ENCODE measurements around the gene CPNE2.

CPNE2 gene

DNA sequence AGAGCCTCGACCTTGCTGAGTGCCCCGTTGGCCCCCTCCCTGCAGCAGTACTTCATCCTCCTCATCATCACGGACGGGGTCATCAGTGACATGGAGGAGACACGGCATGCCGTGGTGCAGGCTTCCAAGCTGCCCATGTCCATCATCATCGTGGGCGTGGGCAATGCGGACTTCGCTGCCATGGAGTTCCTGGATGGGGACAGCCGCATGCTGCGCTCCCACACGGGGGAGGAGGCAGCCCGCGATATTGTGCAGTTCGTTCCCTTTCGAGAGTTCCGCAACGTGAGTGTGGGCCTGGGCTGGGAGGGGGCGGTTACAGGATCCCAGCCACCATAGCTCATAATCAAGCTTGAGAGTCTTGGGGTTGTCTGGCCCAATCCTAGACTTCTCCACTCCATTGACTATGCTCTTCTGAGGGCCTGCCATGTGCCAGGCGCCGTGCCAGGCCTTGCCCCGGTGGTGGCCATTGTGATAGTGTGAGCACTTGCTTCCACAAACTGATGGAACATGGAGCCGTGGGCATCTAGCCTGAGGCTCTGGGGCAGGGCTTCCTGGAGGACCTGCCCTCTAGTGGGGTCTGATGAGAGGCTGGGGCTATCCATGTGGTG is 53.8 kb downstream of the CPNE2 start:
- Histone ChIP-seq H3K4me1 (ENCODE audit: control insufficient read depth in 2 of 2, insufficient read depth in 1 of 2, low read depth in 1 of 2, low read length in 2 of 2) (peaks cover 23 to 52% of the 10 kb centered on the region in 2 donors), H3K14ac (ENCODE audit: low read length) (no peak overlapping the region), H3K79me1 (ENCODE audit: low read depth, low read length) (no peaks in the 10 kb centered on the region), H2BK120ac (ENCODE audit: low read depth, low read length) (no peak overlapping the region), H3K4me3 (ENCODE audit: low read length in 2 of 2) (no peak overlapping the region), H2BK15ac (ENCODE audit: low read length) (no peak overlapping the region), H3K4ac (ENCODE audit: low read length) (no peak overlapping the region), H3K18ac (ENCODE audit: low read length) (peak overlapping the region; percentile 29), H2BK5ac (ENCODE audit: low read length) (no peak overlapping the region), H3K36me3 (replicated peaks in 1 of 2; ENCODE audit: control insufficient read depth in 2 of 2, insufficient read depth in 2 of 2, low read length in 2 of 2) (peaks cover 2 to 49% of the 10 kb centered on the region in 2 donors), H2AK5ac (ENCODE audit: low read depth, low read length) (peak overlapping the region; percentile 34), H3K9me3 (replicated peaks in 1 of 2; ENCODE audit: control insufficient read depth in 2 of 2, insufficient read depth in 1 of 2, low read depth in 1 of 2, low read length in 2 of 2) (no peaks in the 10 kb centered on the region), H4K8ac (ENCODE audit: low read depth, low read length) (no peak overlapping the region), H3K27me3 (ENCODE audit: control insufficient read depth in 3 of 3, insufficient read depth in 3 of 3, low read depth in 1 of 3, low read length in 3 of 3) (no peaks in the 10 kb centered on the region), H3K4me2 (ENCODE audit: insufficient read depth, low read length, poor library complexity, severe bottlenecking) (no peak overlapping the region), H3K9ac (ENCODE audit: low read depth, low read length, poor library complexity) (no peak overlapping the region), H3K23ac (ENCODE audit: low read depth, low read length, poor library complexity) (no peak overlapping the region), H2AFZ (ENCODE audit: low read length) (no peak overlapping the region), H3K27ac (replicated peaks; ENCODE audit: low read length) (no peak overlapping the region), H4K91ac (ENCODE audit: low read depth, low read length, poor library complexity) (no peak overlapping the region), H2BK12ac (ENCODE audit: low read length) (no peak overlapping the region)
- WGBS, 2 donors (ENCODE audit: extremely low coverage in 2 of 2, insufficient read length in 2 of 2, insufficient replicate concordance in 1 of 2): no CpG with 5 or more reads among the region's 24 CpGs
- no peak for DNase-seq (ENCODE audit: low spot score)

DNA sequence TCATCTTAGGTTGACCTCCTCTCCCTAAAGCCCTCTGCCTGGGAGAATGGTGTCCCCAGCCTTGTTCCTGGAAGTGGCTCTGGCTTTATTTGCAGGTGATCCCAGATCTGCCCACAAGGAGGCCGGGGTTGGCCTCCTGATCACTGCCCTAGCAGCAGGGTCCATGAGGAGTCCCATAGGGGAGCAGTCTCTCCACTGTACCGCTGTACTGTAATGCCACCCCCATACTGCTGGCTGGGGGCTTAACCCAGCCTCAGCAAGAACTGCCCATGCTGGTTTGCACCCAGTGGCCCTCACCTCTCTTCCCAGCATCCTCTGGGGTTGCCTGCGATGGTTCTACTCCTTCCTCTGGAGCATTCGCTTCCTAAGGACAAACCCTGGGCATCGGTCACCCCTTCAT is 54.4 kb downstream of the CPNE2 start:
- H3K4me2 ChIP-seq (ENCODE audit: insufficient read depth, low read length, poor library complexity, severe bottlenecking): no peak overlapping the region
- no peak overlapping the region for H3K23ac ChIP-seq (ENCODE audit: low read depth, low read length, poor library complexity)
- H3K79me1 ChIP-seq (ENCODE audit: low read depth, low read length): no peaks in the 10 kb centered on the region
- no peak overlapping the region for H3K14ac ChIP-seq (ENCODE audit: low read length)
- no peak overlapping the region for H2AFZ ChIP-seq (ENCODE audit: low read length)
- H3K4me3 ChIP-seq (ENCODE audit: low read length in 2 of 2): no peak overlapping the region
- H2AK5ac ChIP-seq (ENCODE audit: low read depth, low read length): peak overlapping the region; percentile 34
- no peak overlapping the region for H4K91ac ChIP-seq (ENCODE audit: low read depth, low read length, poor library complexity)
- H3K36me3 ChIP-seq (replicated peaks in 1 of 2; ENCODE audit: control insufficient read depth in 2 of 2, insufficient read depth in 2 of 2, low read length in 2 of 2): peaks cover 2 to 50% of the 10 kb centered on the region in 2 donors
- no peak overlapping the region for H2BK15ac ChIP-seq (ENCODE audit: low read length)
- H3K4ac ChIP-seq (ENCODE audit: low read length): no peak overlapping the region
- no peak for DNase-seq (ENCODE audit: low spot score)
- H4K8ac ChIP-seq (ENCODE audit: low read depth, low read length): no peak overlapping the region
- no peak overlapping the region for H3K27ac ChIP-seq (replicated peaks; ENCODE audit: low read length)
- no CpG with 5 or more reads among the region's 5 CpGs for WGBS, 2 donors (ENCODE audit: extremely low coverage in 2 of 2, insufficient read length in 2 of 2, insufficient replicate concordance in 1 of 2)
- H3K9ac ChIP-seq (ENCODE audit: low read depth, low read length, poor library complexity): no peak overlapping the region
- peak overlapping the region; percentile 15 for H3K18ac ChIP-seq (ENCODE audit: low read length)
- H2BK5ac ChIP-seq (ENCODE audit: low read length): no peak overlapping the region
- H2BK120ac ChIP-seq (ENCODE audit: low read depth, low read length): no peak overlapping the region
- no peak overlapping the region for H2BK12ac ChIP-seq (ENCODE audit: low read length)
- H3K4me1 ChIP-seq (ENCODE audit: control insufficient read depth in 2 of 2, insufficient read depth in 1 of 2, low read depth in 1 of 2, low read length in 2 of 2): peaks cover 25 to 52% of the 10 kb centered on the region in 2 donors
- H3K27me3 ChIP-seq (ENCODE audit: control insufficient read depth in 3 of 3, insufficient read depth in 3 of 3, low read depth in 1 of 3, low read length in 3 of 3): no peaks in the 10 kb centered on the region
- H3K9me3 ChIP-seq (replicated peaks in 1 of 2; ENCODE audit: control insufficient read depth in 2 of 2, insufficient read depth in 1 of 2, low read depth in 1 of 2, low read length in 2 of 2): no peaks in the 10 kb centered on the region

DNA sequence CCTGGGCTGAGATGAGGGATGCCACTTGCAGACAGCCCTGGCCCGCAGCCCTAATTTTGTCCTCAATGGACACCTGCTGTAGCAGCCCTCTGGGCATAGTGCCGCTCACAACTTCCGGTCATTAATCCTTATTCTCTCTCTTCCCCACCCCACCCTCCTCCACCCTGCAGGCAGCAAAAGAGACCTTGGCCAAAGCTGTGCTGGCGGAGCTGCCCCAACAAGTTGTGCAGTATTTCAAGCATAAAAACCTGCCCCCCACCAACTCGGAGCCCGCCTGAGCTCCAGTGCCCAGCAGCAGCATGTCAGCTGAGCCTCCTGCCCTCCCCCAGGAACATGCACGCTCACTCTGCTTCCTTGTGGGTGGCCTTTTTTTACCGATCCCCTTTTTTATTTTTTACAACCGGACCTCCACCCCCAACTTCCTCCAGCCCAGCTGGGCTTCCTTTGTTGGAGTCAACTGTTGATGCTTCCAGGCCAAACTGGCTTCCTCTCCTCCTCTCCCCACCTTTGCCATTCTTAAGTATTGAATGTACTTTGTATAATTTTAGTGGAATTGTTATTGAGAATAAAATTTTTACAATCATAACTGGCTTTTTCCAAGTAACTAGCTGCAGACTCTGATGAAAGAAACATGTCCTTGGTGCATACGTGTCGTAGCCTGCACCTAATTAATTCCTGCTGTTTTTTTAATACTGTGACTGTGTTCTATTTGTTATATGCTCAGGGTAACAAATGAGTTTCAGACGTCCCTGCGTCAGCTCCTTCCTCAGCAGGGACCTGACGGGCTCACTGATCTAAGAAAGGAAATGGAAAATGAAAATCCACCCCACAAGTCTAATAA is 55.2 kb downstream of the CPNE2 start:
- Histone ChIP-seq H4K91ac (ENCODE audit: low read depth, low read length, poor library complexity) (no peak overlapping the region), H3K9ac (ENCODE audit: low read depth, low read length, poor library complexity) (no peak overlapping the region), H2BK120ac (ENCODE audit: low read depth, low read length) (no peak overlapping the region), H2BK5ac (ENCODE audit: low read length) (no peak overlapping the region), H3K4me3 (ENCODE audit: low read length in 2 of 2) (no peak overlapping the region), H3K79me1 (ENCODE audit: low read depth, low read length) (no peaks in the 10 kb centered on the region), H3K36me3 (replicated peaks in 1 of 2; ENCODE audit: control insufficient read depth in 2 of 2, insufficient read depth in 2 of 2, low read length in 2 of 2) (peaks cover 7 to 57% of the 10 kb centered on the region in 2 donors), H2AK5ac (ENCODE audit: low read depth, low read length) (peak overlapping the region; percentile 34), H3K27me3 (ENCODE audit: control insufficient read depth in 3 of 3, insufficient read depth in 3 of 3, low read depth in 1 of 3, low read length in 3 of 3) (no peaks in the 10 kb centered on the region), H2BK15ac (ENCODE audit: low read length) (no peak overlapping the region), H3K4ac (ENCODE audit: low read length) (no peak overlapping the region), H3K4me2 (ENCODE audit: insufficient read depth, low read length, poor library complexity, severe bottlenecking) (no peak overlapping the region), H4K8ac (ENCODE audit: low read depth, low read length) (no peak overlapping the region), H3K23ac (ENCODE audit: low read depth, low read length, poor library complexity) (no peak overlapping the region), H2BK12ac (ENCODE audit: low read length) (no peak overlapping the region), H2AFZ (ENCODE audit: low read length) (peak overlapping the region; percentile 47), H3K4me1 (ENCODE audit: control insufficient read depth in 2 of 2, insufficient read depth in 1 of 2, low read depth in 1 of 2, low read length in 2 of 2) (peaks cover 22 to 52% of the 10 kb centered on the region in 2 donors), H3K27ac (replicated peaks; ENCODE audit: low read length) (peak overlapping the region; percentile 29), H3K14ac (ENCODE audit: low read length) (no peak overlapping the region), H3K18ac (ENCODE audit: low read length) (peak overlapping the region; percentile 36), H3K9me3 (replicated peaks in 1 of 2; ENCODE audit: control insufficient read depth in 2 of 2, insufficient read depth in 1 of 2, low read depth in 1 of 2, low read length in 2 of 2) (no peaks in the 10 kb centered on the region)
- no peak for DNase-seq (ENCODE audit: low spot score)
- no CpG with 5 or more reads among the region's 14 CpGs for whole genome bisulfite sequencing, 2 donors (ENCODE audit: extremely low coverage in 2 of 2, insufficient read length in 2 of 2, insufficient replicate concordance in 1 of 2)

GRCh38 chr16:57148481-57148880 is 56.1 kb downstream of the CPNE2 start:
- H3K4me3 ChIP-seq (ENCODE audit: low read length in 2 of 2): no peak overlapping the region
- no peak overlapping the region for H2AFZ ChIP-seq (ENCODE audit: low read length)
- no peaks in the 10 kb centered on the region for H3K9me3 ChIP-seq (replicated peaks in 1 of 2; ENCODE audit: control insufficient read depth in 2 of 2, insufficient read depth in 1 of 2, low read depth in 1 of 2, low read length in 2 of 2)
- no peak overlapping the region for H3K4me2 ChIP-seq (ENCODE audit: insufficient read depth, low read length, poor library complexity, severe bottlenecking)
- no peak overlapping the region for H3K27ac ChIP-seq (replicated peaks; ENCODE audit: low read length)
- H2BK15ac ChIP-seq (ENCODE audit: low read length): no peak overlapping the region
- no peak overlapping the region for H4K8ac ChIP-seq (ENCODE audit: low read depth, low read length)
- H3K14ac ChIP-seq (ENCODE audit: low read length): no peak overlapping the region
- no peak overlapping the region for H3K9ac ChIP-seq (ENCODE audit: low read depth, low read length, poor library complexity)
- H2AK5ac ChIP-seq (ENCODE audit: low read depth, low read length): no peak overlapping the region
- H2BK5ac ChIP-seq (ENCODE audit: low read length): no peak overlapping the region
- H4K91ac ChIP-seq (ENCODE audit: low read depth, low read length, poor library complexity): no peak overlapping the region
- H3K23ac ChIP-seq (ENCODE audit: low read depth, low read length, poor library complexity): no peak overlapping the region
- no peak for DNase-seq (ENCODE audit: low spot score)
- no peak overlapping the region for H3K4ac ChIP-seq (ENCODE audit: low read length)
- H2BK120ac ChIP-seq (ENCODE audit: low read depth, low read length): no peak overlapping the region
- H3K18ac ChIP-seq (ENCODE audit: low read length): no peak overlapping the region
- H3K4me1 ChIP-seq (ENCODE audit: control insufficient read depth in 2 of 2, insufficient read depth in 1 of 2, low read depth in 1 of 2, low read length in 2 of 2): peaks cover 20 to 45% of the 10 kb centered on the region in 2 donors
- H2BK12ac ChIP-seq (ENCODE audit: low read length): no peak overlapping the region
- H3K36me3 ChIP-seq (replicated peaks in 1 of 2; ENCODE audit: control insufficient read depth in 2 of 2, insufficient read depth in 2 of 2, low read length in 2 of 2): peaks cover 12 to 66% of the 10 kb centered on the region in 2 donors
- H3K27me3 ChIP-seq (ENCODE audit: control insufficient read depth in 3 of 3, insufficient read depth in 3 of 3, low read depth in 1 of 3, low read length in 3 of 3): no peaks in the 10 kb centered on the region
- no CpG with 5 or more reads among the region's 6 CpGs for WGBS, 2 donors (ENCODE audit: extremely low coverage in 2 of 2, insufficient read length in 2 of 2, insufficient replicate concordance in 1 of 2)
- no peaks in the 10 kb centered on the region for H3K79me1 ChIP-seq (ENCODE audit: low read depth, low read length)

All from neuronal stem cell (in vitro differentiated cells).